Measurements from ENCODE around the gene C10orf143.
"Not testable (repeated sequence)": the region's sequence is repeated elsewhere in the genome, so short reads cannot be mapped to it uniquely, and the experiment has no call there.

Gene C10orf143

DNA sequence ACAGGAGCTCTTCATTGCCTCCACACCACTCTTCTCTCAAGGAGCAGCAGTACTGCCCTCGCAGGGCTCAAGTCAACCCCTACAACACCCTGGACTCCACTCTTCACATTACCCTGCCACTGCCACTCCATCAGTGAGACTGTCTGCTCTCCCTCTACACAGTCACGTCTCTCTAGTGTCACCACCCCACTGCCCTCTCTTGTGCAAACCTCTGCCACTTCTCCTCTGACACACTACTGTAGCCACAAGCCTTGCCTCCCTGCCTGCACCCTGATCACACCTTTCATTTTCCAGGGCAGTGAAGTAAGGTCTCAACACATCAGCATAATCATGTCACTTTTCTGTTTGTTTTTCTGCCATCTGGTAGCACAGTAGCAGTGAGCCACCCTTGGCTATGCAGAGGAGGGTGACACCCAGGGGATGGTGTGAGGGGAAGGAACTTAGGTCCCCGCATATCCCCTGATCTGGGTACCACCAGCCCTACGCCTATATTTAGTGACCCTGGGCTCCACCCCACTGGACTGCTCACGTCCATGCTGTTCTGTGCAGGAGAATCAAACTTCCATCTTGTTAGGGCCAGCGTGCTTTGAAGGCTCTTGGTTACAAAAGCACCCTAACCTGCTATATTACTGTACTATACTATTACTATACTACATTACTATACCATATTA is 1.6 kb downstream of the C10orf143 start:
- Histone ChIP-seq H3K27ac (no peak overlapping the region), H3K36me3 (ENCODE audit: control insufficient read depth, insufficient read depth, low read length) (no peaks in the 10 kb centered on the region), H3K4me3 (ENCODE audit: low read depth, low read length) (no peak overlapping the region), H3K9me3 (ENCODE audit: control insufficient read depth, low read length) (no peaks in the 10 kb centered on the region), H3K4me2 (ENCODE audit: low read length) (no peak overlapping the region), H2AFZ (no peak overlapping the region), H3K27me3 (ENCODE audit: control insufficient read depth, insufficient read depth, low read length) (no peaks in the 10 kb centered on the region), H3K79me2 (peaks cover 8% of the 10 kb centered on the region), H3K4me1 (peaks cover 2% of the 10 kb centered on the region), H3K9ac (no peak overlapping the region)
- TF ChIP-seq CTCF (IDR thresholded peaks at IDR 0.05): no peak

GRCh38 chr10:130108146-130108545 is 2.5 kb downstream of the C10orf143 start:
- not testable (repeated sequence) for H3K4me3 ChIP-seq (ENCODE audit: low read depth, low read length); H3K79me2 ChIP-seq; H3K36me3 ChIP-seq (ENCODE audit: control insufficient read depth, insufficient read depth, low read length); H3K27me3 ChIP-seq (ENCODE audit: control insufficient read depth, insufficient read depth, low read length); H3K9ac ChIP-seq; H3K27ac ChIP-seq; H2AFZ ChIP-seq; H3K9me3 ChIP-seq (ENCODE audit: control insufficient read depth, low read length); H3K4me1 ChIP-seq; H3K4me2 ChIP-seq (ENCODE audit: low read length)

GRCh38 chr10:130105724-130106123 is 4.9 kb downstream of the C10orf143 start:
- Histone ChIP-seq H3K4me1 (no peaks in the 10 kb centered on the region), H3K27me3 (ENCODE audit: control insufficient read depth, insufficient read depth, low read length) (no peaks in the 10 kb centered on the region), H3K36me3 (ENCODE audit: control insufficient read depth, insufficient read depth, low read length) (no peaks in the 10 kb centered on the region), H3K79me2 (peaks cover 8% of the 10 kb centered on the region), H2AFZ (no peak overlapping the region), H3K9me3 (ENCODE audit: control insufficient read depth, low read length) (no peaks in the 10 kb centered on the region), H3K9ac (no peak overlapping the region), H3K4me2 (ENCODE audit: low read length) (no peak overlapping the region), H3K27ac (no peak overlapping the region), H3K4me3 (ENCODE audit: low read depth, low read length) (no peak overlapping the region)
- TF ChIP-seq CTCF (IDR thresholded peaks at IDR 0.05): no peak

DNA sequence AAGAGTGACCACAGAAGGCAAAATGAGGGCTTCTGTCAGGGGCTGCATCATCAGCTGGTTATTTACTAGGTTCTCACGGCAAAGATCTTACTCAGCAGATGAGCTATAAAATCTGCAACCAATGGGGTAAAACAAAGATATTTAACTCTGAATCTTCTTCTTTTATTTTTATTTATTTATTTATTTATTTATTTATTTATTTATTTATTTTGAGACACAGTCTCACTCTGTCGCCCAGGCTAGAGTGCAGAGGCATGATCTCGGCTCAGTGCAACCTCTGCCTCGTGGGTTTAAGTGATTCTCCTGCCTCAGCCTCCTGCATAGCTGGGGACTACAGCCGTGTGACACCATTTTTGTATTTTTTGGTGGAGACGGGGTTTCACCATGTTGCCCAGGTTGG is 11.3 kb downstream of the C10orf143 start:
- Histone ChIP-seq H3K4me2 (ENCODE audit: low read length) (no peak overlapping the region), H3K9ac (no peak overlapping the region), H3K79me2 (no peaks in the 10 kb centered on the region), H3K36me3 (ENCODE audit: control insufficient read depth, insufficient read depth, low read length) (no peaks in the 10 kb centered on the region), H3K4me3 (ENCODE audit: low read depth, low read length) (no peak overlapping the region), H2AFZ (no peak overlapping the region), H3K27ac (no peak overlapping the region), H3K9me3 (ENCODE audit: control insufficient read depth, low read length) (no peaks in the 10 kb centered on the region), H3K27me3 (ENCODE audit: control insufficient read depth, insufficient read depth, low read length) (no peaks in the 10 kb centered on the region), H3K4me1 (no peaks in the 10 kb centered on the region)
- TF ChIP-seq CTCF (IDR thresholded peaks at IDR 0.05): no peak

- not testable (repeated sequence) for H3K9me3 ChIP-seq (ENCODE audit: control insufficient read depth, low read length); H3K4me3 ChIP-seq (ENCODE audit: low read depth, low read length); H3K4me1 ChIP-seq; H3K4me2 ChIP-seq (ENCODE audit: low read length); H3K9ac ChIP-seq; H2AFZ ChIP-seq; H3K79me2 ChIP-seq; H3K27ac ChIP-seq; H3K27me3 ChIP-seq (ENCODE audit: control insufficient read depth, insufficient read depth, low read length); H3K36me3 ChIP-seq (ENCODE audit: control insufficient read depth, insufficient read depth, low read length)
Measured at GRCh38 chr10:130090565-130090964, 20.1 kb downstream of the C10orf143 start.

GRCh38 chr10:130080461-130080814 is 30.2 kb downstream of the C10orf143 start:
- no peak overlapping the region for H3K9ac ChIP-seq
- no peaks in the 10 kb centered on the region for H3K27me3 ChIP-seq (ENCODE audit: control insufficient read depth, insufficient read depth, low read length)
- H3K4me2 ChIP-seq (ENCODE audit: low read length): no peak overlapping the region
- no peaks in the 10 kb centered on the region for H3K9me3 ChIP-seq (ENCODE audit: control insufficient read depth, low read length)
- H3K27ac ChIP-seq: no peak overlapping the region
- no peak overlapping the region for H3K4me3 ChIP-seq (ENCODE audit: low read depth, low read length)
- no peaks in the 10 kb centered on the region for H3K36me3 ChIP-seq (ENCODE audit: control insufficient read depth, insufficient read depth, low read length)
- H3K4me1 ChIP-seq: no peaks in the 10 kb centered on the region
- no peak overlapping the region for H2AFZ ChIP-seq
- H3K79me2 ChIP-seq: no peaks in the 10 kb centered on the region
- TF ChIP-seq CTCF (IDR thresholded peaks at IDR 0.05): no peak

Measured in parathyroid adenoma (tissue), 2 donors.